ENCODE measurements around the gene CTTNBP2.
A peak's percentile ranks its signal among the peaks of the same experiment; 100 is the strongest.

Gene CTTNBP2

DNA sequence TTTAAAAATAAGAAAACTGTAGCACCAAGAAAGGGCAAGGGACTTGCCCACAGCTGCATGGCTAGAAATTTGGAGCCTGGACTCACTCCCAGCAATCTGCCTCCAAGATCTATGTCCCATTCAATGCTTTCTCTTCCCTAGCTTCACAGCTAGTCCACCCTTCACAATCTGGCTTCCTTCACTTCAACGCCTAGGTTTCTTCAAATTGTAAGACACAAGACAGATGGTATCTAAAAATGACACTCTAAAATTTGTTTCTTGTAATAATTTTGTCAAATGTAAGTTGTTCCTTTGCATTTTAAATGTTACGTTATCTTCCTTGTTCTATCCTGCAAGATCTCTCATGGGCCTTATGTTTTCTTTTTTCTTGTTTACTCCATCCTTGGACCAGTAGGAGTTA lies 48.6 kb downstream of the CTTNBP2 start:
- no peak for DNase-seq

DNA sequence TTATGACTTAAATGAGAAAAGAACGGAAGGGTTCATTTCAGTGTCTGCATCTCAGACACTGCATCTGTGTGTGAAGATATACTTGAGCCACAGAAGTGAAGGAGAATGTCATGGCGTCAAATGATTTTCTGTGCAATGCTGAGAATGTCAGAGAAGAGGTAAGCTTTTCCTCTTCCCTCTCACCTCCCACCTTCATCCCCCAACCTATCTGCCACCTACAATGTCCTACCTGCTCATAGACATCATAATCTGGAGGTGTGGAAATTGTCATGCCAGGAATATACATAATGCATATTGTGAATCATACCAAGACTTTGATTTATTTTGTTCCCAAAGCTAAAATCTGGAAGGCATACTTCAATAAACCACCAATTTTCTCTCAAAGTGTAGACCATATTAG lies 53.7 kb downstream of the CTTNBP2 start:
- DNase-seq = no peak

- no peak for DNase-seq
Observed at GRCh38 chr7:117818232-117818631, 55.0 kb downstream of the CTTNBP2 start.

GRCh38 chr7:117816727-117817126 lies 56.5 kb downstream of the CTTNBP2 start:
- no peak for DNase-seq

- no peak for DNase-seq
Observed at GRCh38 chr7:117811696-117812095, 61.5 kb downstream of the CTTNBP2 start.

GRCh38 chr7:117810642-117811512 lies 62.4 kb downstream of the CTTNBP2 start:
- DNase-seq = no peak

DNA sequence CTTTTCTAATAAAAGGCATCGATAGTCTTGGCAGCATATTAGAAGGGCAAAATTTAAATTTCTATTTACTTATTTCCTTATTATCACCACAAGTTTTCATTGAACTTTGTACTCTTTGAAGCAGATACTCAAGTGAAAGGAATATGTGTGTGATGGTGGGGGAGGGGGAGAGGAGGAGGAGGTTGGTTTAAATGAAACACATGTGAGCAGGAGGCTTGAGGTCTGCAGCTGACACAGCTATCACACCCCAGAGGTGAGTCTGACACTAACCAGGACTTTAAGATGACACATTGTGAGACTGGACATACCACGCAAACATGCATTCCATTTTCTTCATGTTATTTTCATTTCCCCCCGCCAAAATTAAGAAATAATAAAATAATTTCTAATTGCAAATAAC lies 63.3 kb downstream of the CTTNBP2 start:
- DNase-seq = no peak

DNA sequence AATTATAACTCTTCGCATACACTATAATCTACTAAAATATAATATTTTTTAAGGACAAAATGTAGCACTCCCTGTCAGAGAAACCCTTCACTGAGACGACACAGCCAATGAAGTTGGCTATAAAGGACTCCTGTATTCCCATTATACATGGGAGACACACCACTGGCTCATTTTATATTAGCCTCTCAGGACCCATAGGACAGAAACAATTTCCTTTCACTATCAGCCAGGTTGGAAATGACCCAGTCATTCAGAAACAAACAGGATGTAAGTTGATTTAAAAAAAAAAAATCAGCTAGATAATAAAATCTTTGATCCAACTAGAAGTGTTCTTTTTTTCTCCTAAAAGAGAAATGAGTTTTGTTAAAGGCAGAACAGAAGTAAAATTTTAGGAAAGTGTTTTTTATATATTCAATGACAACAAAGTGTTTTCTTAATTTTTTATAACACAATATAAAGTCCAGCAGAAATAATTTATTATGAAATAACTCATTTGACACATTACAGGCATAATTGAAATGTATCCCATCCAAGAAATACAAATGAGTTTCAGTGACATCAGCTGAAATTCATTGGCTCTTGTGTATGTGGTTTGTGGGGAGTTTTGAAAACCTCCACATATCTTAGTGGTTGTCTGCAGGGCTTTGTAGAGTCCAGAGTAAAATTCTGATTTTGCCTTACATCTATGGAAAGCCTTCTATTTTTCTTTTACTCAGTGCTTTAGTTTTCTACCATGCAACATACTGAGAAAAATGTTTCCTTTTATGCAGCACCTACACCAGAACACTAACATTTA lies 64.1 kb downstream of the CTTNBP2 start:
- DNase-seq = no peak

GRCh38 chr7:117808341-117808757 lies 64.9 kb downstream of the CTTNBP2 start:
- no peak for DNase-seq

DNA sequence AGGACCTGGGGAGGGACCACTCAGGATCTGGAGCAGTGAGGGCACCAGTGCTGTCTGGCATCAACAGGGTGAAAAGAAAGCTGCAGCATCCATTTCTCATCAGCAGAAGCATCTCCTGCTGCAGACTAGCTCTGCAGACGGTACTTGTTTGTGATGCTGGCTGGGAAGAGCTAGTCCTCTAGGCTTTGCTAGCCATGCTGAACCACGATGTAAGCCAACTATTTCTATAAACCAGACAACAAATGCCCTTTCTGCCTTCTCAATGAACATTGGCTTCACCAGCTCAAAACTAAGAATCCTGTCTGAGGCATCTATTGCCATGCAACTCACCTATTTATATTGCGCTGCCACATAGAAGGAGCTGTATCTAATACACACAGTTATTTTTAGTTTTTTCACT lies 65.6 kb downstream of the CTTNBP2 start:
- no peak for DNase-seq

DNA sequence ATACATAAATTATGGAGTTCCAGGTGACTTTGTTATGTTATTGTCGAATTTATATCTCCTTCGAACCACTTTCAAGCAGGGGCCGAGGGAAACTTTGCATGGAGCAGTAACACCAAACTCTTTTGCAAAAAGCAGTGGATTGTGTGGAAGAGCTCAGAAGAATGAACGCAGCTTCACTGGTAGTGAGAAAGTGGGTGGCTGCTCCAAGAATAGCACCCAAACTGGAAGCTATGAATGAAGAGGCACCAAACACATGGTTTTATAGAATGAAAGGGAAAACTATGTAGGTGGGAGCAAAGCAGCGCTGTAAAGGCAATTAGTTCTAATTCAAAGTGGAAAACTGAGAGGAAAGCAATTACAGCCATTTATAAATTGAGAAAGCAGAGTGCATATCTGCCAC lies 67.2 kb downstream of the CTTNBP2 start:
- no peak for DNase-seq

- peak in 1 of 2 experiments; percentile 16 for DNase-seq
Observed at GRCh38 chr7:117805241-117805640, 68.0 kb downstream of the CTTNBP2 start.

- no peak for DNase-seq
Observed at GRCh38 chr7:117803476-117803875, 69.8 kb downstream of the CTTNBP2 start.

- DNase-seq = no peak
Observed at GRCh38 chr7:117802660-117803059, 70.6 kb downstream of the CTTNBP2 start.

DNA sequence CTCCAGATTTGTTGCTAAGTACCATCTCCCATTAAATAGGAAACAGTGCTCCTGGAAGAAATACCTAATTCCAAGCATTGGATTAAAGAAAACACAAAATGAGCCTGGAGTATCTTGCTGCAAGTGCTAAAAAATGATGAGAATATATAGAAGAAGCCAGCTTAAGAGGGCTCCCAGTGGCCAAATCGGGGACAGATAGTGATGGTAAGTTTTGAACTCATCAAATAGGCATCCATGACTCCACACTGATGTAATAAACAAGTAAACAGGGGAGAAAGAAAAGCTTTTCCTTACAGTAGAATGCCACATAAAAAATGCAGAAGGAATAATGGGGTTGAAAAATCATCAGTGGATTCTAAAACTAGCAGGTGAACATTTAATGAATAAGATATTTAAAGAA lies 72.4 kb downstream of the CTTNBP2 start:
- DNase-seq = no peak

DNA sequence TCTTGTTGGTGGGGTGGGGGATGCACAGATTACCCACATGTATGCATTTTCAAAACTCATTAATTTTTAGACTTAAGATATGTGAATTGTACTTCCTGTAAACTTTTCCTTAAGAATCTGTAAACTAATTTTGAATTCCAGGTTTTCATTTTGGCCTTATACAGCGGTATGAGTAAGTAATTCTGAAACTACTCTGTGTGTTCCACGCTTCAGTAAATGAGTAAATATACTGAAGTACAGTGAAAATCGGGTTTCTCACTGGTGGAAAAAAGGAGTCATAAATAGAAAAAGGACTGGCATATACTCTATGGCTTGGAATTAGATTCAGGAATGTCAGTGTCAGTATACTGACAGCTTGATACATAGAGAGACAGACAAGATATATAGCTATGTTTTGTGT lies 72.8 kb downstream of the CTTNBP2 start:
- DNase-seq = no peak

DNA sequence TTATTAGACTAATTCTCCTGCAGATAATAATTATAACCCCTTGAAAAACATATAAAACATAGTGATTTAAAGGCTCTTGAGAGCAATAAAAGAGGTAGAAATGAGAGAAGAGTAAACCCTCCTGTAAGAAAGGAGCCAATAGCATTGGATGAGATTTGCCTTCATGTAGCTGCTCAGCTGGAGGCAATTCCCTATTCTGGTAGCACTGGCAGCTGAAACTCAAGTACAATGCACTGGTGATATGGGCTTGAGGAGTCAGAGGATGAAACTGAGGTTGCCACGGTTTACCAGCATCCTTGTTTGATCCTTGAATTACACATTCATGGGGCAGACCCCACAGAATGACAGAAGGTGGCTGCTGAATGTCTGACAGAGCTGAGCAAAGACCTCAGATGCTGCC lies 76.4 kb downstream of the CTTNBP2 start:
- DNase-seq = no peak

- no peak for DNase-seq
Observed at GRCh38 chr7:117793976-117794375, 79.3 kb downstream of the CTTNBP2 start.

DNA sequence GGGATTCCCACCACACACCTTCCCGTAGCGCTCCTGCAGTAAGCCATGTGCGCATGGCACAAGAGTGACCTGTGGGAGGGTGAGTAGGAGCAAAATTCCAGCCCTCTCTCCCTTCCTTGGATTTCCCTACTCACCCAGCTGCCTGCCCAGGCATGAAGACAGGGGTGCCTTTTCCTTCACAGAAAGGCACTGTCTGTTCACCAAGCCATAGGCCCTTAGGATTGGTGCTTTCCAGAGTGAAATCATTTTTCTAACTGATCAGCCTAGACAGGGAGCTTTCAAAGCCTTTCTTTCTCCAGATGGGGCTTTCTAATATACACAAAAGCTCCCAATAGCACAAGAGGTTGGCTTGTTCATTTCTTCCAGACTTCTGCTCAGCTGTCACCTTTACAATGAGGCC lies 79.7 kb downstream of the CTTNBP2 start:
- DNase-seq = no peak

GRCh38 chr7:117791877-117792780 lies 81.1 kb downstream of the CTTNBP2 start:
- DNase-seq = no peak

GRCh38 chr7:117790731-117791130 lies 82.5 kb downstream of the CTTNBP2 start:
- no peak for DNase-seq

- DNase-seq = no peak
Observed at GRCh38 chr7:117790251-117790650, 83.0 kb downstream of the CTTNBP2 start.

DNA sequence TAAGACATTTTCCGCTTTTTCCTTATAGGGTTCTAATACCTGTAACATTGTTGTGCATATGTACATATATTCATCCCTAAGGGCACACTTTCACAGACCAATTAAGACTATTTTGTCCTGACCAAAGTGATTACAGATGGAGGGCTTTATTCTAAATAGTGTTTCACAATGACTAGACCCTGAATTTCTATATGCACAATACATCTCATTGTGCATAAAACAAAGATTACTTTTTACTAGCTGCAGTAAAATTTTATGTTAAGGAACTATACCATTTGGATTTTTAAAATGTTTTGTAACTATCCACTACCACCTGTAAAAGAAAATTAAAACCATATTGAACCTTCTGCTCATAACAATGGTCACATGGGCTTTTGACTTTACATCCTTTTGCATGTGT lies 87.8 kb downstream of the CTTNBP2 start:
- peak in 1 of 2 experiments; percentile 9 for DNase-seq
